ENCODE data around the gene HS1BP3.

GRCh38 chr2:20623741-20624155, 27.1 kb downstream of the HS1BP3 start:
- no peak for TF ChIP-seq CTCF (IDR thresholded peaks at IDR 0.05)
- no peak for TF ChIP-seq POLR2AphosphoS5 (IDR thresholded peaks at IDR 0.05; ENCODE audit: insufficient read depth in 1 of 2, low read depth in 1 of 2)
- TF ChIP-seq POLR2A (IDR thresholded peaks at IDR 0.05) = no peak
